KOPT-K1 (cell line): ENCODE measurements around the gene EXD3.

ENCODE experiments used
- H3K27ac ChIP-seq: fragments of 200-600 bp; sonication (generic); 2 replicates; pipeline ENCODE4 v1.5.1; 2016; ENCODE audit warnings: antibody characterized with exemption, mild to moderate bottlenecking, low read depth, low read length; ENCODE audit not compliant: poor library complexity, severe bottlenecking
- H3K36me3 ChIP-seq: fragments of 200-600 bp; sonication (generic); 2 replicates; pipeline ENCODE4 v1.5.1; 2017; ENCODE audit warnings: antibody characterized with exemption, mild to moderate bottlenecking, low read length, moderate library complexity; ENCODE audit not compliant: insufficient read depth
- H3K9me3 ChIP-seq: fragments of 200-600 bp; sonication (generic); 2 replicates; pipeline ENCODE4 v1.5.1; 2017; ENCODE audit warnings: antibody characterized with exemption, low read length, mild to moderate bottlenecking; ENCODE audit not compliant: insufficient read depth, poor library complexity, severe bottlenecking

The EXD3 gene

DNA sequence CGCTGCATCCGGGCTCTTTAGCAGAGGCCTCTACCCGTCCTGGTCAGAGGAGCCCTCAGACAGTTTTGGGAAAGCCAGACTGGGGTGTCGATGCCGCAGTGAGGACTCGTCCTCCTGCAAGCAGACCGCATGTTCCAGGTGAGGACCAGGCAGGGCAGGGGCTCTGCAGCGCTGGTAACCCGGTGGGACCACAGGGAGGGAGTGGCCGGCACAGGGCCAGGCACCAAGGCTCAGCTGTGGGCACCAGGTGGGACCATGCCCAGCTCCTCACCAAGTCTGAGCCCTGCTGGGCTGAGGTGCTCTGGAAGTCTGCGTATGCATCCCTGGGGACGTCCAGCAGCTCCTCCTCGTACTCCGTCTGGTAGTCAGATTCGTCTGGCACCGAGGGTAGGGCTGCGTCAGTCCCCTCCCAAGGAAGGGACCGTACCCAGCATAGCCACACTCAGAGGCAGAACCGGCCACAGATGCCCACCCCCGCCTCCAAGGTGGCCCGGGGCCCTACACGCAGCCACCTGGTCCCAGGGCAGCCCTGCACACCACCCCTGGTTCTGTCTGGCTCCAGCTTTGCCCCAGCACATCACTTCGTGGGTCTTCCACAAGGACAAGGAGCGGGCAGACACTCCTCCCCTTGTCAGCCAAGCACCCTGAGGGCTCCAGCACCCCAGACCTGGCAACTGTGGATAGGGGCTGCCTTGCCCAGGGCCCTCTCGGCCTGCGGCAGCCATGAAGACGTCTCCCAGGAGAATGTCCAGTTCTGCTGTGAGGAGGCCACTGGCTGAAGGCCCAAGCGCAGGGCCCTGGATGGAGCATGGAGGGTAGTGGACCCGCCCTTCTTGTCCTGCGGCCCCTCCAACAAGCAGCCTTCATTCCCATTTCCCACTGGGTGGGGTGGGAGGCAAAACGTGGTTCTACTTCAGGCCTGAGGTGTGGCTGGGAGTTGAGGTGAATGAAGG lies 37.7 kb upstream of the EXD3 start:
- Histone ChIP-seq H3K9me3 (no peaks in the 10 kb centered on the region), H3K36me3 (no peaks in the 10 kb centered on the region), H3K27ac (no peak overlapping the region)

DNA sequence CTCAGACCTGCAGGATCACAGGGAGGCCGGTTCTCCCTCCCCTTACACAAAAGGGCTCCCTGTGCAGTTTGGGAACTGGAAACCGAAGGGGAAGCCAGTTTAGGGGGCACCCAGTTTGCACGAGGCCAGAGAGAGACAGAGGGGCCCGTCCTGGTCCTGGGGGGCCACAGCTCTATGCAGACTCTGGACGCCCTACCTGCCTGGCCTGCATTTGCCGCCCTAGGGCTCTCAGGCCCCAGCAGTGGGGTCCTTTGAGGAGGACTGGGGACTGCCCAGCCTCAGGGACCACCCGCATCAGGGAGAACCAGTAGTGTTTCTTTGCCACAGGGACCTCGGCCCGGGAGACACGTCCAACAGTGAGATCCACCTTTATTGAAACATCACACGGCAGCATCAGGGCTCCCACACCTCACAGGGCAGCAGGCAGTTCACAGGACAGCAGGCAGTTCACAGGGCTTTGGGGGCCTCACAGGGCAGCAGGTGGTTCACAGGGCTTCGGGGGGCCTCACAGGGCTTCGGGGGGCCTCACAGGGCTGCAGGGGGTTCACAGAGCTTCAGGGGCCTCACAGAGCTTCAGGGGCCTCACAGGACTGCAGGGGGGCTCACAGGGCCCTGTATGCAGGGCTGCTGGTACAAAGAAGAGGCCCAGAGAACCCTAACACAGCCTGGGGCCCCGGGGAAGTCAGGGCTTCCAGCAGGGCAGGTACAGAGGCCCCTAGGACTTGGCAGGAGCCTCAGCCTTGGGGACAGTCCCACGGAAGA lies 36.8 kb upstream of the EXD3 start:
- Histone ChIP-seq H3K36me3 (no peaks in the 10 kb centered on the region), H3K9me3 (no peaks in the 10 kb centered on the region), H3K27ac (no peak overlapping the region)

DNA sequence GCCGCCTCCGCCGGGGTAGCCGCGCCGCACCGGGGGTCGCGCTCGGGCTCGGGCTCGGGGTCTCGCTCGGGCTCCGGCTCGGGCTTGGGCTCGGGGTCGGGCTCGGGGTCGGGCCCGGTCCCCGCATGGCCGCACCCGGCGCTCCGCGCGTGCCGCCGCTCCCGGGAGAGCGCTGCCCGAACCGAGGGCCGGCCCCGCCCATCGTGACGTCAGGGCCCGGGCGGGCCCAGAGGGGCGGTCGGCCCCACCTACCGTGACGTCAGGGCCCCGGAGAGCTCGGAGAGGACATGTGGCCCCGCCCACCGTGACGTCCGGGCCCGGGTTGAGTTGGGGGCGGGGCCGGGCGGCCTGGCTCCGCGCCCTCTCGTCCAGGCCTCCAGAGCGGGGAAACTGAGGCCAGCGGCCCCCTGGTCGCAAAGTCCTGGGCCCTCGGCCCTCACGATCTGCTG lies 36.2 kb upstream of the EXD3 start, which contains the start of gene NSMF:
Gene NSMF, minus strand, starts transcription at position 183 of the 449 bp plus-strand sequence. CDS start 232 bp downstream, outside the sequence.
- H3K9me3 ChIP-seq = no peaks in the 10 kb centered on the region
- H3K27ac ChIP-seq = no peak within 1 kb of the TSS
- no peaks in the 10 kb centered on the region for H3K36me3 ChIP-seq

DNA sequence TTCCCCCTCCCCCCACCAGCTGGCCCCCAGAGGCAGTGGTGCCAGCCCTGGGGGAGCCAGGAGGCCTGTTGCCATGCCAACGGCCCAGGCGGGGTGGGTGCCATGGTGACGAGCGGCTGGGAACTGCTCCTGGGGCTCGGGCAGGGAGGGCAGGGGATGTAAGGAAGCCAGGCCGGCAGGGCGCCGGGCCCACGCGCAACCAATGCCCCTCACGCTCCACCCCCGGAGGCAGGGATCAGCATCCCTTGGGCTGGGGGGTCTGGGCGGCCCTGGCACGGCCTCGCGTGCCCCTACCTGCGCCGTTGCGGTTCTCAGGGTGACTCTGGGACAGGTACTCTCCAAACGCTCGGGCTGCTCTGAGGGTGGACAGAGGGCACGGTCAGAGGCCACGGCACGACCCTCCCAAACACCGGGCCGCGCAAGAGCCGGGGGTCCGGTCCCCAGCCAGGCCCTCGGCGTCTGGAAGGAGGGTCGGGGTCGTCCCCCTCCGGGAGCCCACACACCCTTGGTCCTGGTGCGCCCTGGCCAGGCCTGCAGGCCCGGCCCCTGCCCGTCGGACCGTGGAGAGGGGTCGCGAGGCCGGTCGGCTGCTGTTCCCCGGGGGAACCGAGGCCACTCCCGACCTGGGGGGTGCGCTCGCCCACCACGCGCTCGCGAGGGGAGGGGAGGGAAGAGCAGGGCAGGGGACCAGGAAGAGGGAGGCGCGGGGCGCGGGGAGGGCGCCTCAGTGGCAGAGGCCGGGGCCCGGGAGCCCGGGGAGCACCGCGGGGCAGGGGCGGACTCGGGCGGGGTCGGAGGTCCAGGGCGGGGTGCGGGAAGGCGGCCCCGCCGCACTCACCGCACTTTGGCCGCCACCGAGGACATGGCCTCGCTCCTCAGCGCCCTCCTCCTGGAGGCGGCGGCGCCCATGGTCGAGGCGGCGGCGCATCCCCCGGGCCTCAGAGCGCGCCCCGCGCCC lies 35.5 kb upstream of the EXD3 start:
- Histone ChIP-seq H3K27ac (no peak overlapping the region), H3K36me3 (no peaks in the 10 kb centered on the region), H3K9me3 (no peaks in the 10 kb centered on the region)

DNA sequence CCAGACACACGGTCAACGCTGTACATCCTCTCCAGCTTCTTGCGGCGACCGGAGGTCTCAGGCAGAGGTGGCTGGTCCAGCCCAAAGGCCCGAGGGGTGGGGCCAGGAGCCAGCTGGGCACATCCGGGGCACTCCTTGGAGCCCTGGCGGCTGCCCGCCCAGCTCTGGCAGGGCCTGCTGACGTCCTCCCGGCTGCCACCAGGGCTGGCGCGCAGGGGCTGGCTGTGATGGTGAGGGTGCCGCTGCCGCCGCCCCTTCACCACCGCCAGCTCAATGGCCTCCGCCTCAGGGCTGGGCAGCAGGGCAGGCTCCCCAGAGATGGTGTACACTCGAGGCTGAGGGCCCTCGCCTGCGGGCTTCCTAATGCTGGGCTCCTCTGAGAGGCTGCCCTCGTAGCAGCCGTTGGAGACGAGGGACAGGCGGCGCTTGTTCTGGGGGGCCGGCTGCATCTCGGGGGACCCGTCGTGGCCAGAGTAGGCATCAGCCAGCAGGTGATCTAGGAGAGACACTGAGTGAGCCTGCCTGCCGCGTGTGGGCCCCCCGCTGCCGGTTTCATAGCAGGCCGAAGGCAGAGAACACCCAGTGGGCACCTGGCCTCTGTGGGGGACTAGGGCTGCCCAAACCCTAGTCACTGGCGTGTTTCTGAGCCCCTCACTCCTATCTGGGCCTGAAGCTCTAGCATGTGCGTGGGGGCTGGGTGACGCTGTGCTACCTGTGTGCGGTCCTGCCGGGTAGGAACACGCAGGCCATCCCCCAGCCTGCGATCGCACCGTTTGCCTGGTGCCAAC lies 34.6 kb upstream of the EXD3 start:
- Histone ChIP-seq H3K36me3 (no peaks in the 10 kb centered on the region), H3K27ac (no peak overlapping the region)

DNA sequence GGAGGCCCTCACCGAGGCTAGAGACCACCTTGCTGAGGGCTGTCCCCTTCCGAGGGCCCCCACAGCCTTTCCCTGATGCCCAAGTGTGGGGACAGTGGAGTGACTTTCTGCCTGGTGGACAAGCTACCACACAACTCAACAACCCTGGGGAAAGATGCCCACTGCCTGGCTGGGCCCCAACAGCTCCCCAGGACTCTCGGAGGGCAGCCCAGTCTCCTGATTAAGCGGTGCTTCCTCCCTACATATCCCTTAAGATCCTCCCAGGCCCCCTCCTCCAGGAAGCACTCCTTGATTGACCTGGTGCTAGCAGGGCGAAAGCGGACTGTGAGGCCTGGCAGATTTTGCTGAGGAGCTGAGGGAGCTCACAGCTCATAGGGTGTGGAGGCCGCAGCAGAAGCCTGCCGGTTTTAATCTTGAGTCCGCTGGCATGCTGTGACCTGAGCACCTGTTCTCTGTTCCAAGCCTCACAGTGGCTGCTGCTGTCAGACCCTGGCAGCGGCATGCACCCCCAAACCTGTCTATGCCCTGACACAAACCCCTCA lies 34.0 kb upstream of the EXD3 start:
- Histone ChIP-seq H3K27ac (no peak overlapping the region), H3K36me3 (no peaks in the 10 kb centered on the region), H3K9me3 (no peaks in the 10 kb centered on the region)

More for the DNA sequence above, 34.6 kb upstream of the EXD3 start:
- H3K9me3 ChIP-seq = no peaks in the 10 kb centered on the region

DNA sequence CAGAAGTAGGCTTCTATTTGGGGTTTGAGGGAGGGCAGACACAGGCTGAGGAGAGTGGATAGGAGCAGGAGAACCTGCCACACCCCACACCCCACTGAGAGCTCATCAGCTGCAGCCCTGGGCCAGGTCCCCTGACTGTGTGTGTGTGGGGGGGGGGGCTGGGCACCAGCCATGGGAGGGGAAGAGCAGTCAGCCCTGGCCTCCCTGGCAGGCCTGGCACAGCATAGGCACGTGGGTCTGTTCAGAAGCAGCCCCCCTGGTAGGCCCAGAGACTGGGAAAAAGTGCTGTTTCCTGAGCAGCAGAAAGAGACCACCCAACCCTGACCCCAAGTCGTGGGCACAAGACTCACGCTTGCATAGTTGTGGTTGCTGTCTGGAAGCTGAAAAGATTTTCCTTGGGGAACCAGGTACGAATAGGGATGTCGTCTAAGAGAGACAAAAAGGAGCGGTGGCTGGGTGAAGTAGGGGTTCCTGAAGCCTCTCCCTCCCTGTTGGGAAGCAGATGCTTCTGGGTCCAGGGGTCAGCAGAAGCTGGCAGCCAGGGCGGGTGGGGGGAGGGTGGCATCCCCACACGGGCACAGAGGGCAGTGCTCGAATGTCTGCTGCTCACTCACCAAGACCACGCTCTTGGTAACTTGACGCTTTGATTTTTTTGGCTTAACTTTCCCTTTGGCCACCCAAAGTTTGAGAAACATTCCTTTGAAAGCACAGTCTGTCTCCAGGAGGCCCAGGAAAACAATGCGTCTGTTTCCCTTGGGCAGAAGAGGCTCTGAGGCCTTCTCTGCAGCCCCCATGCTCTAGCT lies 33.3 kb upstream of the EXD3 start:
- Histone ChIP-seq H3K9me3 (no peaks in the 10 kb centered on the region), H3K36me3 (no peaks in the 10 kb centered on the region), H3K27ac (no peak overlapping the region)

DNA sequence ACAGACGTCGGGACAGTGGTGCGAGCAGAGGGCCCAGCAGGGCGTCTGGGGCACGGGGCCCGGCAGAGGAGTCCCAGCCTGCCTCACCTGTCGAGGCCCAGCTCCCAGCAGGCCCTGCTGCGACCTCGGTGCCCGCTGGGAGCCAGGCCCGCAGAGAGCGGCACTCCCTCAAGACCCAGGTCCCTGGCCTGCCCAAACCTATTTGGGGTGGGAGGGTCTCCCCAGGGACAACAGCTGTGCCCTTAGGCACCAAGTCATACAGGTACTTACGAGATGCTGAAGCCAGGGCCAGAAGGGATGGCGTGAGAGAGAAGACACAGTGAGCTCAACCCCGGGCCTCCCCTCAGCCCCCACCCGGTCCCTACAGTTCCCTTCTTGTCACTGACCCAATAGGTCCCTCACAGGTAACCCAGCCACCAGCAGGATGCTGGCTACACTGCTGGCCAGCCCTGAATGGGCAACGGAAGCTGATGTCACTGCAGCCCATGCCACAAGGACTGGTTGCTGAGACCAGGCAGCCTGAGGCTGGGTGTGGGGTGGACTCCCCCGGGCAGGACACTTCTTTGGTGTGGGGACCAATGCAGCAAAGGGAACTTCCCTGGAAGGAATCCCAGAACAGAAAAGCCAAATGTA lies 32.5 kb upstream of the EXD3 start:
- no peaks in the 10 kb centered on the region for H3K36me3 ChIP-seq
- no peaks in the 10 kb centered on the region for H3K9me3 ChIP-seq
- H3K27ac ChIP-seq = no peak overlapping the region

DNA sequence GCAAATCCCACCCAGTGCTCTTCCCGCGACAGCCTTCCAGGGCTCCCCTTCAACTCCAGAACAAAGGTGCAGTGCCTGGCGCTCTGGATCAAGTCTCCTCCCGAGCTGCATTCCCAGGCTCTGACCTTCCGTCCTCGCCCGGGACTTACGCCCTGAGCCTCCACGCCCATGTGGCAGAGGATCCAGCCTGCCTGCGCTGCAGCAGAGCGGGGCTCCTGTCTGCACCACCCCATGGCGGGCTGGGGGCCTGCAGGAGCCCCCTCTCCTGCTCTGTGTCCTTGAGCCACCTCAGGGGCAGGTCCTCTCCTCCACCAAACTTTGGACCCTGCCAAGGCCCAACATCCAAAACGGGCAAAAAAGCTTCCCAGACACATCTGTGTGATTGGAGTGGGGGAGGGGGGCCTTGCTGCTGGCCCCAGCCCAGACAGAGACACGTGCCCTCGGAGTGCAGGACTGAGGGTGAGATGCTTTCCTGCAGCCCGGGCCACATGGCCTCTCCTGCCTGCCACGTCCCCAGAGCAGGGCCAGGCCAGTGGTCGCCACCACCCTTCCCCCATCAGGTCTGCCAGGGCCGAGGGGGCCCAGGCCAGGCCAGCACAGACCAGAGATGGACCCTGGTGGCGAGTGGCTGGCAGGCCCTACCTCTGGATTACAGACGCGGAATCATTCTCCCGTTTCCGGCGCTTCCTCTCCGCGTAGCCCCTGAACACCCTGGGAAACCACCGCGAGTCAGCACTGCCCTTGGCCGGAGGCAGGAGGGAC lies 31.8 kb upstream of the EXD3 start:
- Histone ChIP-seq H3K27ac (no peak overlapping the region), H3K9me3 (no peaks in the 10 kb centered on the region), H3K36me3 (no peaks in the 10 kb centered on the region)

DNA sequence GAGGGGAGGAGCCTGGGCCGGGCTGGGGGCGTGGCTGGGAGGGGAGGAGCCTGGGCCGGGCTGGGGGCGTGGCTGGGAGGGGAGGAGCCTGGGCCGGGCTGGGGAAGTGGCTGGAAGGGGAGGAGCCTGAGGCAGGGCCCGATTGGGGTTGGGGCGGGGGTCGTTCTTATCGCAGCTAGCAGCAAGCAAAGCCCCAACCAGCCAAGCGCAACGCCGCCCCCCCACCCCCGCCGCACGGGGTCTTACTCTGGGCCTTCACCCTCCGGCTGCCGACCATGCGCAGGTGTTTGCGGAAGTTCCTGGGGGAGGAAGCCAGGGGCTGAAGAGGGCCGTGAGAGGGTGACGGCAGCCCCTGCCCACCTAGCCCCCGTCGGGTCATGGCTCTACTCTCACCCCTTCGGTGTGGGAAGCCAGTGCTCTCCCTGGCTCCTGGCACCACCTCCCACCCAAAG lies 31.2 kb upstream of the EXD3 start:
- H3K36me3 ChIP-seq = no peaks in the 10 kb centered on the region
- no peak overlapping the region for H3K27ac ChIP-seq
- no peaks in the 10 kb centered on the region for H3K9me3 ChIP-seq

DNA sequence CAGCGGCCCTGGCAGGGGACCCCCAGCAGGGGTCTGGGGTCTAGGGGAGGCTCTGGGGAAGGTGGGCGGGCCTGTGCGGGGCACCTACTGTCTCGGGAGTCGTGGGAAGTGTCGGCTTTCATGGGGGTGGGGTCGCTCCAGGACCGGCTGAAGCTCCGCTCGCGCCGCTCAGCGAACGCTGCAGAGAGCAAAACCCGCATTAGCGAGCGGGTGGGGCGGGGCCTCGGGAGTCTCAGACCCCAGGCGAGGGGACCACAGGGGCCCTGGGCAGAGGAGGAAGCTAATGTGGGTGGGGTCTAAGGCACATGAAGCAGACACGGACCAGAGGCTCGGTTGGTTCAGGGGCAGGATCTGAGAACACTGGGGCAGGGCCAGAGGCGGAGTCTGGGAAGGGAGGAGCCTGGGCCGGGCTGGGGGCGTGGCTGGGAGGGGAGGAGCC lies 30.7 kb upstream of the EXD3 start:
- H3K9me3 ChIP-seq = no peaks in the 10 kb centered on the region
- H3K27ac ChIP-seq = no peak overlapping the region
- no peaks in the 10 kb centered on the region for H3K36me3 ChIP-seq
